HG03280 (cell line): ENCODE results near the gene JTB.
"Not testable (repeated sequence)": the region's sequence is repeated elsewhere in the genome, so short reads cannot be mapped to it uniquely, and the experiment has no call there.

ENCODE experiments used
- ATAC-seq: cut with Tn5 transposase; IDR thresholded peaks from one replicate; pipeline ENCODE4 v1.9.1; 2021; ENCODE audit warnings: mild to moderate bottlenecking, moderate library complexity; ENCODE audit not compliant: unreplicated experiment

The JTB gene

DNA sequence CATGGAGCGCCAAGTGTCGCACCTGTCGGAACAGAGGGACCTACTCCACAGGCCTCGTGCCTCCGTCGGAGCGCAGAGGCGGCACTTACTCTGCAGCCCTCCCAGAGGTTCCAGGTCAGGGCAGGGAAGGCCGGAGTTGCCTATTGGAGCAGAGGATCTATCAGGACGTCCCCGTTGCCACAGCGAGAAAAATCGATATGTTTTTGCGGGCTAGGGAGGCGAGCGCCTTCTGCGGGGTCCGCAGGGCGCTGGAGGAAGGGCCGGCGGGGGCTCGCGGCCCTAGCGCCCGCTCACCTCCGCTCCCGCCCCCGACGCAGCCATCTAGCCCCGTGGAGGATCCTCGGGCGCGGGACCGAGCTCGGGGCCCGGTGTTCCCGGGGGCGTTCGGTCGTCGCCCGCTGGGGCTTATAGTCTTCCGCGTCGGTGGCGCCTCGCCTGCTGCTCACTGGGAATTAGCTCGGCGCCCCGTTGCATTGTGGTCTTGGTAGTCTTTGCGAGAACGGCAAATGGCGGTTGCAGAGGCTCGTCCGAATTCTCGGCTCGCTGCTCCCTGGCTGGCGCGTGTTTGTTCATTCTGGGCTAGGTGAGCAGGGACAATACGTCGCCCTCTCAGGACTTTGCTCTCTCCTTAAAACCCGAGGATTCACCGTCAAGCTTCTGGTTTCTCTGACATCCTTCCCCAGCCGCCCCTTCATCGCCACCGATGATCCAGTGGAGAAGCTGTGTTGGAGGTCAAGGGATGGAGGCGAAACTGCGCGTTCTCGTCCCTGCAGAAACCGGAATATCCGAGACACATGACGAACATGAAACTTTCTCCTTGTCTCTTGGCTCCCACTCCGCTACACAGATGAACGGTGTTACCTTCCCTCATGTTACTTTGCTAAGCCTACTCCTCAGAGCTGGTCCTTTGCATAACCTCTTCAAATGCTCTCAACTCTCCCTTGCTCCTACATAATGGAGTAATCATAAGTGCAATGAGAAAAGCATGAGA is at the start of gene JTB:
Gene JTB, minus strand, starts transcription at position 425 of the 991 bp plus-strand sequence. Its CDS starts 422 bp downstream, at position 3.
- peak; percentile 75 for ATAC-seq

GRCh38 chr1:154019940-154020339 is 42.5 kb upstream of the JTB start:
- no peak for ATAC-seq

GRCh38 chr1:154019269-154019668 is 41.8 kb upstream of the JTB start:
- ATAC-seq, result no peak

DNA sequence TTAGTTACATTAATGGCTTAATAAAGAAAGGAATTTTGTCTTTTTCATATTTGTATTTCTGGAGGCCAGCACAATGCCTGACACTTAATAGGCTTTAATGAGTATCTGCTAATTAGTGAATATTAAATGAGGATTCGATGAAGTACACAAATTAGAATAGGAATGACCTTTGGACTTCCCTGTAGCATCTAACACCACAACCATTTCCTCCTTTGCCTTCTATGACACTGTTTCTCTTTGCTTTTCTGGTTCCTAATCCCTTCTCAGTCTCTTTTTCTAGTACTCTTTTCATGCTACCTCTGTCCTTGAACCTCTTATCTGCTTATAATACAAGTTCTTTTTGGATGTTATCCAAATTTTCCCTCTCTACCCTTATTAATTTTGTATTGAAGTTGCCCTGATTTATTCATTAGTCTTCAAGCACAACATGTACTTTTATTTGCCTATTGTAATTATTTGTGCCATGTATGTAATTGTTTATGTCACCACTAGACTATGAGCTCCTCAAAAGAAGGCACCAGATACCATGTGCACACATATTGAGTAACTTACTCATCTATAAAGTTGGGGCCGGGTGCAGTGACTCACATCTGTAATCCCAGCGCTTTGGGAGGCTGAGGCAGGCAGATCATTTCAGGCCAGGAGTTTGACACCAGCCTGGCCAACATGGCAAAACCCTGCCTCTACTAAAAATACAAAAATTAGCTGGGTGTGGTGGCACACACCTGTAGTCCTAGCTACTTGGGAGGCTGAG is 36.9 kb upstream of the JTB start:
- no peak for ATAC-seq

DNA sequence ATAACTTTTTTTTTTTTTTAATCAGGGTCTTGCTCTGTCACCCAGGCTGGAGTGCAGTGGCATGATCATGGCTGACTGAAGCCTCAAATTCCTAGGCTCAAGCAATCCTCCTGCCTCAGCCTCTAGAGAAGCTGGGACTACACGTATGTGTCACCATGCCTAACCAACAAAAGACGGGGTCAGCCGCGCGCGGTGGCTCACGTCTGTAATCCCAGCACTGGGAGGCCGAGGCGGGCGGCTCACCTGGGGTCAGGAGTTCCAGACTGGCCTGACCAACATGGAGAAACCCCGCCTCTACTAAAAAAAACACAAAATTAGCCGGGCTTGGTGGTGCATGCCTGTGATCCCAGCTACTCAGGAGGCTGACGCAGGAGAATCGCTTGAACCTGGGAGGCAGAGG is 35.1 kb upstream of the JTB start:
- ATAC-seq, result not testable (repeated sequence)

GRCh38 chr1:154012129-154012528 is 34.7 kb upstream of the JTB start:
- no peak for ATAC-seq

DNA sequence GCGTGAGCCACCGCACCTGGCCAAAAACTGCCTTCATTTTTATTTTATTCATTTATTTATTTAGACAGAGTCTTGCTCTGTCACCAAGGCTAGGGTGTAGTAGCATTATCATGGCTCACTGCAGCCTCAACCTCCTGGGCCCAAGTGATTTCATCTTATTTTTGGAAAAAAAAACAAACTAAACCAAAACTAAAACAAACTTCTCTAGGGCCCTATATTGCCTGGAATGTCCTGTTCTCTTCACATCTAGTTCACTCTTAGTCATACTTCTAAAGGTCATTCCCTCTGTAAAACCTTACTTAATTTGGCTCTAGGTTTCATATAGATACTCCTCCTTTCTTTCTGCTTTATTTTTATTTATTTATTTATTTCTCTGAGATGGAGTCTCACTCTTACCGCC is 28.7 kb upstream of the JTB start:
- ATAC-seq, result no peak

DNA sequence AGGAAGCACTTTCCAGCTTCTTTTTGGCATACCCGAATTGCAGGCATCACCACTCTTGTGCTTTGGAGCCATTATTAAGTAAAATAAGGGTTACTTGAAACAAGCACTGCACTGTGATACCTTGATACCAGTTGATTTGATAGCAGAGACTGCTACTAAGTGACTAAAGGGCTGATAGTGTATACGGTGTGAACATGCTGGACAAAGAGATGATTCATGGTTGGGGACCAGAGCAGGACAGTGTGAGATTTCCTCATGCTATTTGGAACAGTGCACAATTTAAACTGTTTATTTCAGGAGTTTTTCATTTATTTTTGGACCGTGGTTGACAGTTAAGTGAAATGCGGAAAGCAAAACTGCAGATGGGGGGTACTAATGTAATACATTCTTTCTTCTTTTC is 22.9 kb upstream of the JTB start:
- ATAC-seq, result no peak

DNA sequence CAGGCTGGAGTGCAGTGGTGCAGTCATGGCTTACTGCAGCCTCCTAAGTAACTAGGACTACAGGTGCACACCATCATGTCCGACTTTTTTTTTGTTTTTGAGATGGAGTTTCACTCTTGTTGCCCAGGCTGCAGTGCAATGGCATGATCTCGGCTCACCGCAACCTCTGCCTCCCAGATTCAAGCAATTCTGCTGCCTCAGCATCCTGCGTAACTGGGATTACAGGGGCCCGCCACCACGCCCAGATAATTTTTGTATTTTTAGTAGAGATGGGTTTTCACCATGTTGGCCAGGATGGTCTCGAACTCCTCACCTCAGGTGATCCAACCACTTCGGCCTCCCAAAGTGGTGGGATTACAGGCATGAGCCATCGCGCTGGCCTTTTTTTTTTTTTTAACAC is 19.4 kb upstream of the JTB start:
- ATAC-seq, result not testable (repeated sequence)

DNA sequence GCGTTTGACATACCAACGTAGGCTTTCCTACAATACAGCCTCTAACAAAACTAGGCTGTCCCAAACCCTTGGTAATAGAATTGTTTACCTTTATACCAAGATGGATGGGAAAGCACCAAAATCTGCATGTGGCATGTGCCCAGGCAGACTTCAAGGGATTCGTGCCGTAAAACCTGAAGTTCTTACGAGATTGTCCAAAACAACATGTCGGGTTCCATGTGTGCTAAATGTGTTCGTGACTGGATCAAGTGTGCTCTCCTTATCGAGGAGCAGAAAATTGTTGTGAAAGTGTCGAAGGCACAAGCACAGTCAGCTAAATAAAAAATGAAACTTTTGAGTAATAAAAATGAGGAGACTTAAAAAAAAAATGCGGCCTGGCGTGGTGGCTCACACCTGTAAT is 18.2 kb upstream of the JTB start:
- no peak for ATAC-seq

GRCh38 chr1:153995202-153995601 is 17.7 kb upstream of the JTB start:
- no peak for ATAC-seq

DNA sequence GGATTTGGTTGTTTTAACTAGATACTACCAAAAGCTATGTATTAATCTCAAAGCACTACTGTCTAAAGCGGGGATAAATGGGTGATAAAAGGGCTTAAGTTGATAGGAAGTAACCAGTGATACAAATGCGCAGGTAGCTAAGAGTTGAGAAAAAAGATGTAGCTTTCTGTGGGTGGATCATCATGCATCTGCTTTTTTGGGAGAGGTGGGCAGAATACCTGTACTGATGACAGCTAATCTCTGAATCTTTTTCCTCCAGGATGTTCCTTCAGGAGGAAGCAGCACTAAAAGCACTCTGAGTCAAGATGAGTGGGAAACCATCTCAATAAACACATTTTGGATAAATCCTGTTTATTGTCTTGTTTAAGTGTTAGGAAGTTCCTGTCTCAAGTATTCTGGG is 14.3 kb upstream of the JTB start:
- no peak for ATAC-seq

DNA sequence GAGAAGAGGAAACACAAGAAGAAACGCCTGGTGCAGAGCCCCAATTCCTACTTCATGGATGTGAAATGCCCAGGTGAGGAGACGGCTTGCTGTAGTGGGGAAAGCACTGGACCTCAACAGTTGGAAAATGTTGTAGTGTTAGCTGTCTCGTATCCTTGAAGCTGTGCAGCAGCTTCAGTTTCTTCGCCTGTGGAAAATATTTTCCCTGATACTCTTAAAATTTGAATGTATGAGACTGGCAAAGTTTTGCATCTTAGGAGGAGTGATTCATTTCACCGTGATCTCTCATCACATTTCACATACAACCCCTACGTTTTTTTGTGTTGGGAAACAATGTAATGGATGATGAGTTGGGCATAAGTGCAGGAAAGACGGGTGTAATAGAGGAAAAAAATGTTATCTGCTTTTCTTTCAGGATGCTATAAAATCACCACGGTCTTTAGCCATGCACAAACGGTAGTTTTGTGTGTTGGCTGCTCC is 13.7 kb upstream of the JTB start:
- ATAC-seq, result no peak

GRCh38 chr1:153990468-153991150 is 13.1 kb upstream of the JTB start, which contains the start of gene RPS27:
Gene RPS27 (plus strand): TSS chr1:153990762. CDS start chr1:153990797, 35 bp downstream.
- peak; percentile 66 for ATAC-seq

DNA sequence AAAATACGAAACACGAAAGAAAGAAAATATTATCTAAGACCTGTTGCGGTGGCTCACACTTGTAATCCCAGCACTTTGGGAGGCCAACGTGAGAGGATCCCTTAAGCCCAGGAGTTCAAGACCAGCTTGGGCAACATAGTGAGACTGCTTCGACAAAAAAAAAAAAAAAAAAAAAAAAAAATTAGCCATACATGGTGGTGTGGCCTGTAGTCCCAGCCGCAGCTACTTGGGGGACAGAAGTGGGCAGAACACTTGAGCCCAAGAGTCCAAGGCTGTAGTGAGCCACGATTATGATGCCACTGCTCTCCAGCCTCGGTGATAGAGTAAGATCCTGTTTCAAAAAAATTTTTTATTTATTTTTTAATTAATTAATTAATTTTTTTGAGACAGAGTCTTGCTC is 10.1 kb upstream of the JTB start:
- no peak for ATAC-seq

DNA sequence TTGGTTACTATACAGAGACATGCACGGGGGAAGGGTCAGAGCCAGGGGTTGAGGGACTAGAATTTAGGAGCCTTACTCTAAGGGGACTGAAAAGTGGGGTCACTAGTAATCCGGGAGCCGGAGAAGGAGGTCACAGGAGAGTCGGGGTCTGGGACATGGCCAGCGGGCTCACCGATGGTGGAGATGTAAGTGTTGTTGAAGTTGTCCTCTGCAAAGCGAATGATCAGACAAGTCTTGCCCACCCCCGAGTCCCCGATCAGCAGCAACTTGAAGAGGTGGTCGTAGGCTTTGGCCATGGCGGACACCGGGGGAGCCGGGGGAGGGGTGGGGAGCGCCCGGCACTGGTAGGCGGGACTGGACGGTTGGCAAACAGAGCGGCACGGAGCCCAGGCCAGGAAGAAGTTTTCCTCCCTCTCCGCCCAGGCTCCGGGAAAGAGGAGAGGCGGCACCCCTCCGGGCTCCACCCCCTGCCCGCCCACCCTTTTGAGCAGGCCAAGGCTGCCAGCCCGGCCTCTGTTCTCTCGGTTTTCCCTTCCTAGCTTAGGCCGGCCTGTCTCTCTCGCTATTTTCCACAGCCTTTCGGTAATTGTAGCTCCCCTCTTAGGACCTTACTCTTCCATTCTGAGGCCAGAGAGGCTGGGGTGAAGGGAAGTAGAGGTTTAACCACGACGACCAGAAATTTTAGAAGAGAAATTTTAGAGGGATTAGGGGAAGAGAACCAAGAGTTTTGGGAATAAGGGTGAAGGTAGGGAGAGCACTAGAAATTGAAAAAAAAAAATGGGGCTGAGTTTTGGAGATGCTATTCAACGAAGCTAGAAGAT is 8.7 kb upstream of the JTB start, which contains the start of gene RAB13:
Gene RAB13, minus strand, starts transcription at position 399 of the 821 bp plus-strand sequence. Its CDS starts 103 bp downstream, at position 296.
- no peak for ATAC-seq

DNA sequence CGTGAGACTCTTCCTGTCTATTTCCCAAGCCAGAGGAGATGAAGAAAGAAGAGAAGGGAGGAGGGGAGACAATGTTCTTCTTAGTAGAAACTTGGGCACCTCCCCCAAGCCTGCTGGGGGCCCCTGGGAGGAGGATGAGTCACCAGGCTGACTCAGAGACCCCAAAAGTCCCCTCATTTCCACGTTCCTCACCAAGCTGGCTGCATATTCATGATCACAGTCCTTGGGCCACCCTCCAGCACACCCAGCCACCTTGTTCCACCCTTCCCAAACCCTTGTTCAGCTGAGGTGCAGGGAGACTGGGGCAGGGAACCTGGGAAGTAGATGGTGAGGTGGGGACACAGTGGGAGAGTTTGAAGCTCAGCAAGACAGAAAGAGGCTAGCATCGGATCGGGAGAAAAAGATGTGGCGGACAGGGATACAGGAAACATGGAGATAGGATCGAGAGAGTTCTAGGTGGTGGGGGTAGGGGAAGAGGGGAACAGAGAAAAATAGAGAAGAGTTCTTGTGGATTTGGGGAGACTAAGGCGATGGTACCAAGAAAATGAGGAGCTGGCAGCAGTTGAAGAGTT is 8.0 kb upstream of the JTB start:
- no peak for ATAC-seq

DNA sequence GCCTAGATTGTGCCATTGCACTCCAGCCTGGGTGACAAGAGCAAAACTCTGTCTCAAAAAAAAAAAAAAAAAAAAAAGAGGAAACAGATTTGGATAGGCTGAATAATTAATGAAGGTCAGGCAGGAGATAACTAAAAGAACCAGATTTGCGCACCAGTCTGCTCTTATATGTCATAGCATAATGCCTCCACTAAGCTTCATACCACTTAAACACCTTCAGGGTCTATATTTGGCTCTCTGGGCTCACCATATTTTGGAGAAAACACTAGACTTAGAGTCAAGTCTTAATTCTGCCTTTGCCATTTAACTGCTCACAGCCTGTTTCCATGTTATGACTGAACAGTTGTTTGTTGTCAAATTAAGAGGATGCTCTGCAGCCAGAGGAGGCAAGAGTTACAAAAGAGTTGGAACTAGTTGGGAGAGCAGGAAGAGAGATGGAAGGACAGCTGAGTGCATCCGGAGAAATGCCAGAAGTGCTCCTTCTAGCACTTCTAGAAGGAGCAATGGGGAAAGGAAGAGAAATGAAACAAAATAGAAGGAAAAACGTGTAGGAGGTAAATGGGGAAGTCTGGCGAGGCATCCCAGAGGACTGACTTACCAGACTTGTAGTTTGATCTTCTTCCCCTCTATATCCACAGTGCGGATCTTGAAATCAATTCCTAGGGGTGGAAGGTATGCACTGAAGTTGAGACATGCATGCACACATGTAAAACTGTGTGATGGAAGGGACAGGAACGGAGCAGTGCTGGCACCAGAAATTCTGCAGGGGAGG is 6.8 kb upstream of the JTB start:
- ATAC-seq, result no peak

DNA sequence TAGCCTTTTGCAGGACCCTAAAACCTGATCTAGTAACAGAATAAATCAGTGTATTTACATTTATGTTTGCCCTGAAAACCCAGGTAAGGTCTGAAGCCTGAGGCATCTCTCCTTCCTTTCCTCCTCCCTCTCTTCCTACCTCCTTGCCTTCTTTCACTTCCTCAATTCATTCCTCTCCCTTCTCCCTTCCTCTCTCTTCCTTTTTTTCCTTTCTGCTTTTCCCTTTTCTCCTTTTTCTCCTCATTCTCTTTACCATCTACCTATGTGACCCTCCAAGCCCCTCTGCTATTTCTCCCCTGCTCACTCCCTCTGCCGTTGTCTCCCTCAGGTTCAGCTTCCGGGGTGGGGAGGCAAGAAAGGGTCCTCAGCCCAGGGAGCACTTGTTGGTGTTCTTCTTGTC is 4.3 kb upstream of the JTB start:
- not testable (repeated sequence) for ATAC-seq
